A549 (cell line): ENCODE results near the gene MRPL14. TPM values are rescaled to one million over a fixed set of nuclear protein-coding genes. Genes with fewer than 3 reads are reported as not detected.

Source experiments
- ATAC-seq, 2 experiments: fragments of 200-7000 bp in 1 of 2; fragments of >200 bp in 1 of 2; cut with Nextera tagmentation in 1 of 2; cut with Tn5 transposase in 1 of 2; 3 replicates each; pipeline versions ENCODE4 v1.8.0 to v1.9.1; 2018 to 2020; ENCODE audit warnings: mild to moderate bottlenecking in 1 of 2, moderate library complexity in 1 of 2
- CTCF ChIA-PET: fragments of 300-600 bp; sonication (Branson Sonifier 250); formaldehyde crosslinking; extraction: SDS; loops from one replicate; lab custom pipeline; 2021; ENCODE audit warnings: antibody characterized with exemption, inconsistent platforms; lab: Yijun Ruan, JAX
- POLR2A ChIA-PET: fragments of 350-600 bp; formaldehyde crosslinking; extraction: SDS; loops from one replicate; lab custom pipeline; 2021; ENCODE audit warnings: antibody characterized with exemption, inconsistent platforms; lab: Yijun Ruan, JAX
- DNase-seq, 2 experiments: peaks; one replicate each; pipeline versions ENCODE4 v3.0.0 to v3.0.0-alpha.2; 2011 to 2016; ENCODE audit warnings: low read depth in 1 of 2, low spot score in 1 of 2
- FAIRE-seq: peaks from 2 replicates; lab custom pipeline; 2011; peaks lifted over from hg19 to GRCh38; lab: Jason Lieb, UNC
- H3K27ac ChIP-seq, 2 experiments: fragments of >200 bp; sonication (Bioruptor Twin); formaldehyde crosslinking; 3 replicates each; pipeline ENCODE4 v1.5.1; 2016 to 2017
- H3K4me1 ChIP-seq: fragments of >200 bp; sonication (Bioruptor Twin); formaldehyde crosslinking; 3 replicates; pipeline ENCODE4 v1.6.1; 2016
- H3K4me2 ChIP-seq: fragments of >200 bp; sonication (Bioruptor Twin); formaldehyde crosslinking; 3 replicates; pipeline ENCODE4 v1.6.1; 2016
- H3K4me3 ChIP-seq: fragments of >200 bp; sonication (Bioruptor Twin); formaldehyde crosslinking; 3 replicates; pipeline ENCODE4 v1.5.1; 2016
- H3K9me3 ChIP-seq: fragments of >200 bp; sonication (Bioruptor Twin); formaldehyde crosslinking; 3 replicates; pipeline ENCODE4 v1.6.1; 2016
- CHD4 ChIP-seq: fragments of 200-600 bp; sonication (generic); IDR thresholded peaks from 2 replicates; pipeline ENCODE4 v1.6.1; 2016; ENCODE audit warnings: antibody characterized with exemption, mild to moderate bottlenecking, borderline replicate concordance
- ELK1 ChIP-seq: fragments of 150-350 bp; IDR thresholded peaks from 2 replicates; pipeline ENCODE4 v1.6.1; 2014; ENCODE audit warnings: low read depth, mild to moderate bottlenecking, low read length
- EP300 ChIP-seq, 2 experiments: fragments of >200 bp; sonication (Bioruptor Twin); formaldehyde crosslinking; IDR thresholded peaks; 2 replicates in 1 of 2; 3 replicates in 1 of 2; pipeline ENCODE4 v1.6.1; 2016 to 2017
- HOXB5 ChIP-seq: fragments of 250-450 bp; sonication (Bioruptor Pico); IDR thresholded peaks from 2 replicates; pipeline ENCODE4 v1.5.0; 2020; ENCODE audit warnings: mild to moderate bottlenecking, moderate library complexity
- JUN ChIP-seq, 2 experiments: fragments of >200 bp; sonication (Bioruptor Twin); formaldehyde crosslinking; IDR thresholded peaks; 2 replicates in 1 of 2; 3 replicates in 1 of 2; pipeline ENCODE4 v1.6.1; 2016 to 2017
- MAZ ChIP-seq: fragments of 150-350 bp; IDR thresholded peaks from 2 replicates; pipeline ENCODE4 v1.6.1; 2014; ENCODE audit warnings: antibody characterized with exemption, low read depth, low read length, borderline replicate concordance
- POLR2A ChIP-seq: IDR thresholded peaks from 2 replicates; pipeline ENCODE4 v1.6.1; 2012; ENCODE audit warnings: mild to moderate bottlenecking, low read length
- RNF2 ChIP-seq: fragments of 200-600 bp; sonication (generic); IDR thresholded peaks from 2 replicates; pipeline ENCODE4 v1.6.1; 2016; ENCODE audit warnings: low read depth, mild to moderate bottlenecking, antibody characterized with exemption, moderate library complexity, borderline replicate concordance
- TFCP2L1 ChIP-seq: fragments of 250-450 bp; sonication (Bioruptor Pico); IDR thresholded peaks from 2 replicates; pipeline ENCODE4 v1.5.0; 2021; ENCODE audit warnings: mild to moderate bottlenecking
- WGBS: methylation state at CpG from one replicate; pipeline ENCODE4 v1.1.6; 2017; ENCODE audit errors: missing lambda C conversion rate; 5-methylcytosine and 5-hydroxymethylcytosine counted together
- polyA plus RNA-seq, 4 experiments: library from polyadenylated mRNA; depleted of rRNA in 3 of 4; stranded (reverse); fragments of >200 nt; fragmentation: RNase III in 1 of 4; extraction: RNeasy Plus Mini Kit Qiagen cat#74134 plus additional on column Dnase treatment in 1 of 4; gene quantifications; 2 replicates in 3 of 4; 3 replicates in 1 of 4; pipeline ENCODE4 v1.2.3, GENCODE V29; 2011 to 2017

MRPL14 gene
- polyA plus RNA-seq, 2 of the 4 experiments (the other 2 are of a cell fraction), result 47.1 to 55.3 TPM

- DNase-seq, result no peak
- no peak for TF ChIP-seq EP300 (IDR thresholded peaks at IDR 0.05)
- TF ChIP-seq TFCP2L1, result no peak
- no peak for TF ChIP-seq MAZ
- no peak for TF ChIP-seq POLR2A
- no peak for TF ChIP-seq JUN (IDR thresholded peaks at IDR 0.05)
- TF ChIP-seq CHD4, result no peak
- no peak for TF ChIP-seq HOXB5 (CRISPR knock-in tag)
- no peak for TF ChIP-seq ELK1
- TF ChIP-seq RNF2, result no peak
- TF ChIP-seq, all 56 proteins: peak for 0
- Histone ChIP-seq H3K4me2 (peak overlapping the region; percentile 56; the same call in 2 of the 3 replicates), H3K27ac (peak overlapping the region; percentile 97 to 98), H3K9me3 (peaks cover 17% of the 10 kb centered on the region), H3K4me1 (peaks cover 70% of the 10 kb centered on the region), H3K4me3 (no peak overlapping the region)
- ATAC-seq, result no peak
- CTCF ChIA-PET, result interaction anchor here (0.8 to 3.7 kb wide), 7 partner anchors 10 to 294 kb away, joined by 3 to 15 read pairs (median 3); partner anchors contain the start of gene VEGFA
- POLR2A ChIA-PET, result interaction anchor here (0.6 to 1.8 kb wide), 3 partner anchors 9 to 1863 kb away, joined by 3 to 4 read pairs (median 4); partner anchors contain the start of gene VEGFA
- 100% methylated on average over 3 of the region's 3 CpGs for WGBS
- no peak for FAIRE-seq
Measured at GRCh38 chr6:44063561-44064059, 63.6 kb downstream of the MRPL14 start.

Other genes starting within 250 kb of the MRPL14 start
- gene TMEM63B, start 102 bp upstream of the MRPL14 start, polyA plus RNA-seq (2011; rRNA removed), result 24.0 and 25.4 TPM in 2 replicates
- 18.3 to 22.2 TPM (median 21.6 TPM) in 3 replicates for gene TMEM63B, start 102 bp upstream of the MRPL14 start, polyA plus RNA-seq (2017; fragmentation: RNase III; extraction: RNeasy Plus Mini Kit Qiagen cat#74134 plus additional on column Dnase treatment)
- 0.10 and 0.25 TPM in 2 replicates for gene CAPN11, start 31.4 kb upstream of the MRPL14 start, polyA plus RNA-seq (2011; rRNA removed)
- gene CAPN11, start 31.4 kb upstream of the MRPL14 start, polyA plus RNA-seq (2017; fragmentation: RNase III; extraction: RNeasy Plus Mini Kit Qiagen cat#74134 plus additional on column Dnase treatment), result 0.09 TPM in 1 of 3 replicates, not detected in the others
- not detected in 2 replicates for gene MYMX, start 89.5 kb upstream of the MRPL14 start, polyA plus RNA-seq (2011; rRNA removed)
- not detected in 3 replicates for gene MYMX, start 89.5 kb upstream of the MRPL14 start, polyA plus RNA-seq (2017; fragmentation: RNase III; extraction: RNeasy Plus Mini Kit Qiagen cat#74134 plus additional on column Dnase treatment)
- gene SLC29A1, start 96.1 kb upstream of the MRPL14 start, polyA plus RNA-seq (2011; rRNA removed), result 72.3 and 80.0 TPM in 2 replicates
- 45.6 to 49.1 TPM (median 47.1 TPM) in 3 replicates for gene SLC29A1, start 96.1 kb upstream of the MRPL14 start, polyA plus RNA-seq (2017; fragmentation: RNase III; extraction: RNeasy Plus Mini Kit Qiagen cat#74134 plus additional on column Dnase treatment)
- gene HSP90AB1, start 119.6 kb upstream of the MRPL14 start, polyA plus RNA-seq (2011; rRNA removed), result 1,080 and 1,155 TPM in 2 replicates
- 1,076 to 1,211 TPM (median 1,136 TPM) in 3 replicates for gene HSP90AB1, start 119.6 kb upstream of the MRPL14 start, polyA plus RNA-seq (2017; fragmentation: RNase III; extraction: RNeasy Plus Mini Kit Qiagen cat#74134 plus additional on column Dnase treatment)
- gene SLC35B2, start 130.1 kb upstream of the MRPL14 start, polyA plus RNA-seq (2011; rRNA removed), result 44.5 and 61.4 TPM in 2 replicates
- 38.7 to 45.6 TPM (median 45.5 TPM) in 3 replicates for gene SLC35B2, start 130.1 kb upstream of the MRPL14 start, polyA plus RNA-seq (2017; fragmentation: RNase III; extraction: RNeasy Plus Mini Kit Qiagen cat#74134 plus additional on column Dnase treatment)
- 6.2 and 6.3 TPM in 2 replicates for gene NFKBIE, start 138.1 kb upstream of the MRPL14 start, polyA plus RNA-seq (2011; rRNA removed)
- 5.6 to 9.1 TPM (median 6.0 TPM) in 3 replicates for gene NFKBIE, start 138.1 kb upstream of the MRPL14 start, polyA plus RNA-seq (2017; fragmentation: RNase III; extraction: RNeasy Plus Mini Kit Qiagen cat#74134 plus additional on column Dnase treatment)
- gene TMEM151B, start 143.0 kb upstream of the MRPL14 start, polyA plus RNA-seq (2011; rRNA removed), result 0.01 TPM in 1 of 2 replicates, not detected in the other
- 0.01 to 0.03 TPM in 2 of 3 replicates, not detected in the other for gene TMEM151B, start 143.0 kb upstream of the MRPL14 start, polyA plus RNA-seq (2017; fragmentation: RNase III; extraction: RNeasy Plus Mini Kit Qiagen cat#74134 plus additional on column Dnase treatment)
- gene AARS2, start 185.9 kb upstream of the MRPL14 start, polyA plus RNA-seq (2011; rRNA removed), result 4.0 and 4.3 TPM in 2 replicates
- 6.2 to 6.8 TPM (median 6.6 TPM) in 3 replicates for gene AARS2, start 185.9 kb upstream of the MRPL14 start, polyA plus RNA-seq (2017; fragmentation: RNase III; extraction: RNeasy Plus Mini Kit Qiagen cat#74134 plus additional on column Dnase treatment)
- not detected in 2 replicates for gene SPATS1, start 215.2 kb upstream of the MRPL14 start, polyA plus RNA-seq (2011; rRNA removed)
- gene SPATS1, start 215.2 kb upstream of the MRPL14 start, polyA plus RNA-seq (2017; fragmentation: RNase III; extraction: RNeasy Plus Mini Kit Qiagen cat#74134 plus additional on column Dnase treatment), result not detected in 3 replicates